ENCODE measurements around the gene ADD2.

The ADD2 gene

GRCh38 chr2:70718241-70718640 is 49.8 kb downstream of the ADD2 start:
- DNase-seq (ENCODE audit: extremely low read depth, insufficient read length) = no peak

GRCh38 chr2:70717431-70718038 is 50.5 kb downstream of the ADD2 start:
- no peaks in the 10 kb centered on the region for H3K36me3 ChIP-seq (ENCODE audit: control insufficient read depth, insufficient read depth, low read length)
- no peak for DNase-seq (ENCODE audit: extremely low read depth, insufficient read length)
- TF ChIP-seq CTCF (IDR thresholded peaks at IDR 0.05; ENCODE audit: insufficient read depth, low read length, poor library complexity, severe bottlenecking) = no peak
- H3K4me3 ChIP-seq (replicated peaks; ENCODE audit: low read depth, low read length) = no peak overlapping the region
- no peaks in the 10 kb centered on the region for H3K27me3 ChIP-seq (replicated peaks; ENCODE audit: control insufficient read depth, insufficient read depth, low read length)

More at GRCh38 chr2:70718241-70718640, 49.8 kb downstream of the ADD2 start:
- no peak for TF ChIP-seq CTCF (IDR thresholded peaks at IDR 0.05; ENCODE audit: insufficient read depth, low read length, poor library complexity, severe bottlenecking)
- Histone ChIP-seq H3K27me3 (replicated peaks; ENCODE audit: control insufficient read depth, insufficient read depth, low read length) (no peaks in the 10 kb centered on the region), H3K36me3 (ENCODE audit: control insufficient read depth, insufficient read depth, low read length) (no peaks in the 10 kb centered on the region), H3K4me3 (replicated peaks; ENCODE audit: low read depth, low read length) (no peak overlapping the region)

GRCh38 chr2:70716951-70717350 is 51.0 kb downstream of the ADD2 start:
- Histone ChIP-seq H3K27me3 (replicated peaks; ENCODE audit: control insufficient read depth, insufficient read depth, low read length) (no peaks in the 10 kb centered on the region), H3K36me3 (ENCODE audit: control insufficient read depth, insufficient read depth, low read length) (no peaks in the 10 kb centered on the region), H3K4me3 (replicated peaks; ENCODE audit: low read depth, low read length) (no peak overlapping the region)
- no peak for TF ChIP-seq CTCF (IDR thresholded peaks at IDR 0.05; ENCODE audit: insufficient read depth, low read length, poor library complexity, severe bottlenecking)
- DNase-seq (ENCODE audit: extremely low read depth, insufficient read length) = no peak

GRCh38 chr2:70716131-70716743 is 51.8 kb downstream of the ADD2 start:
- no peak for TF ChIP-seq CTCF (IDR thresholded peaks at IDR 0.05; ENCODE audit: insufficient read depth, low read length, poor library complexity, severe bottlenecking)
- Histone ChIP-seq H3K36me3 (ENCODE audit: control insufficient read depth, insufficient read depth, low read length) (no peaks in the 10 kb centered on the region), H3K27me3 (replicated peaks; ENCODE audit: control insufficient read depth, insufficient read depth, low read length) (no peaks in the 10 kb centered on the region), H3K4me3 (replicated peaks; ENCODE audit: low read depth, low read length) (no peak overlapping the region)
- no peak for DNase-seq (ENCODE audit: extremely low read depth, insufficient read length)

GRCh38 chr2:70715071-70715985 is 52.7 kb downstream of the ADD2 start:
- TF ChIP-seq CTCF (IDR thresholded peaks at IDR 0.05; ENCODE audit: insufficient read depth, low read length, poor library complexity, severe bottlenecking) = no peak
- H3K36me3 ChIP-seq (ENCODE audit: control insufficient read depth, insufficient read depth, low read length) = no peaks in the 10 kb centered on the region
- DNase-seq (ENCODE audit: extremely low read depth, insufficient read length) = no peak
- no peak overlapping the region for H3K4me3 ChIP-seq (replicated peaks; ENCODE audit: low read depth, low read length)
- H3K27me3 ChIP-seq (replicated peaks; ENCODE audit: control insufficient read depth, insufficient read depth, low read length) = no peaks in the 10 kb centered on the region

Measured in GM06990 (cell line).